H1 (cell line): Measurements from ENCODE around the gene SLC16A5. TPM values are rescaled to one million over a fixed set of nuclear protein-coding genes. Genes with fewer than 3 reads are reported as not detected.
"Not testable (repeated sequence)": the region's sequence is repeated elsewhere in the genome, so short reads cannot be mapped to it uniquely, and the experiment has no call there.

Experiments
- CTCF ChIA-PET: fragments of 300-600 bp; sonication (Branson Sonifier 250); formaldehyde crosslinking; loops from one replicate; lab custom pipeline; 2021; ENCODE audit not compliant: partially characterized antibody; lab: Charles Lee
- POLR2A ChIA-PET: fragments of 300-600 bp; sonication (Branson Sonifier 250); formaldehyde crosslinking; loops from one replicate; lab custom pipeline; 2021; ENCODE audit warnings: inconsistent platforms; ENCODE audit not compliant: partially characterized antibody; lab: Charles Lee
- DNase-seq, 2 experiments: peaks; one replicate each; pipeline versions ENCODE4 v3.0.0 to v3.0.0-alpha.2; 2010 to 2022; ENCODE audit warnings: low spot score in 2 of 2, low read depth in 1 of 2, mixed read lengths in 1 of 2
- FAIRE-seq: peaks from 2 replicates; lab custom pipeline; 2011; peaks lifted over from hg19 to GRCh38; lab: Jason Lieb, UNC
- H2AFZ ChIP-seq: 2 replicates; pipeline ENCODE4 v1.8.1; 2012; ENCODE audit warnings: low read length, inconsistent platforms
- H2AK5ac ChIP-seq: 2 replicates; pipeline ENCODE4 v1.6.1; 2013; ENCODE audit warnings: low read depth, low read length
- H2BK120ac ChIP-seq: replicated peaks from 2 replicates; pipeline ENCODE3; 2013; ENCODE audit warnings: low read depth, low read length, inconsistent platforms
- H2BK12ac ChIP-seq: 2 replicates; pipeline ENCODE4 v1.6.1; 2013; ENCODE audit warnings: low read depth, low read length
- H2BK15ac ChIP-seq: 2 replicates; pipeline ENCODE4 v1.6.1; 2013; ENCODE audit warnings: low read length
- H2BK20ac ChIP-seq: 2 replicates; pipeline ENCODE4 v1.6.1; 2013; ENCODE audit warnings: low read length
- H2BK5ac ChIP-seq: 2 replicates; pipeline ENCODE4 v1.6.1; 2013; ENCODE audit warnings: low read depth, low read length
- H3K14ac ChIP-seq: 2 replicates; pipeline ENCODE4 v1.6.1; 2013; ENCODE audit warnings: inconsistent platforms; ENCODE audit not compliant: insufficient read length
- H3K18ac ChIP-seq: 2 replicates; pipeline ENCODE4 v1.6.1; 2013; ENCODE audit warnings: low read length; ENCODE audit errors: extremely low read depth
- H3K23ac ChIP-seq: 2 replicates; pipeline ENCODE4 v1.6.1; 2013; ENCODE audit warnings: inconsistent platforms; ENCODE audit not compliant: insufficient read length
- H3K23me2 ChIP-seq: 2 replicates; pipeline ENCODE4 v1.6.1; 2013; ENCODE audit warnings: low read depth, low read length
- H3K27ac ChIP-seq: 2 replicates; pipeline ENCODE4 v1.6.1; 2011; ENCODE audit warnings: low read depth, low read length, inconsistent platforms
- H3K27me3 ChIP-seq, 4 experiments: replicated peaks in 1 of 4; 1 replicate in 1 of 4; 2 replicates in 3 of 4; pipeline versions ENCODE4 v1.6.1 to v1.8.1; 2011 to 2013; ENCODE audit warnings: low read length in 3 of 4, mild to moderate bottlenecking in 3 of 4, inconsistent platforms in 2 of 4, mixed read lengths in 2 of 4, moderate library complexity in 1 of 4; ENCODE audit not compliant: control insufficient read depth in 3 of 4, insufficient read depth in 3 of 4; ENCODE audit errors: extremely low read depth in 1 of 4
- H3K36me3 ChIP-seq, 4 experiments: 2 replicates each; pipeline versions ENCODE4 v1.6.1 to v1.8.1; 2011 to 2013; ENCODE audit warnings: mild to moderate bottlenecking in 4 of 4, low read length in 3 of 4, moderate library complexity in 2 of 4, control low read depth in 1 of 4, inconsistent platforms in 1 of 4; ENCODE audit not compliant: insufficient read depth in 4 of 4, control insufficient read depth in 2 of 4
- H3K4ac ChIP-seq: replicated peaks from 2 replicates; pipeline ENCODE3; 2013; ENCODE audit warnings: low read length, low read depth, mixed read lengths, inconsistent platforms; ENCODE audit not compliant: insufficient read length
- H3K4me1 ChIP-seq, 4 experiments: replicated peaks in 1 of 4; 1 replicate in 1 of 4; 2 replicates in 3 of 4; pipeline versions ENCODE4 v1.6.1 to v1.8.1; 2011 to 2013; ENCODE audit warnings: low read length in 3 of 4, inconsistent platforms in 2 of 4, mixed read lengths in 1 of 4; ENCODE audit not compliant: insufficient read depth in 4 of 4, control insufficient read depth in 3 of 4
- H3K4me2 ChIP-seq, 2 experiments: 2 replicates each; pipeline versions ENCODE4 v1.6.1 to v1.8.1; 2011 to 2013; ENCODE audit warnings: low read depth in 2 of 2, low read length in 2 of 2, control low read depth in 1 of 2, inconsistent platforms in 1 of 2, mild to moderate bottlenecking in 1 of 2; ENCODE audit not compliant: insufficient read depth in 1 of 2
- H3K4me3 ChIP-seq, 4 experiments: fragments of 200-600, 300-600 bp in 1 of 4; sonication (generic), shearing (Covaris generic), sonication (Bioruptor Twin) in 1 of 4; 2 replicates each; pipeline versions ENCODE4 v1.5.1 to v1.8.1; 2011 to 2016; ENCODE audit warnings: low read length in 4 of 4, low read depth in 3 of 4, control low read depth in 2 of 4, inconsistent platforms in 2 of 4, mild to moderate bottlenecking in 2 of 4, mixed read lengths in 1 of 4, moderate library complexity in 1 of 4; ENCODE audit not compliant: insufficient read depth in 2 of 4; ENCODE audit errors: extremely low read depth in 1 of 4
- H3K56ac ChIP-seq: replicated peaks from 2 replicates; pipeline ENCODE3; 2013; ENCODE audit warnings: low read depth, mild to moderate bottlenecking, mixed read lengths, low read length, inconsistent platforms; ENCODE audit not compliant: insufficient read length
- H3K79me1 ChIP-seq: 2 replicates; pipeline ENCODE4 v1.6.1; 2013; ENCODE audit warnings: low read depth, low read length, control low read depth
- H3K79me2 ChIP-seq, 2 experiments: 2 replicates each; pipeline versions ENCODE4 v1.6.1 to v1.8.1; 2012 to 2013; ENCODE audit warnings: low read length in 2 of 2, mild to moderate bottlenecking in 2 of 2, inconsistent platforms in 1 of 2; ENCODE audit not compliant: insufficient read depth in 2 of 2, control insufficient read depth in 1 of 2
- H3K9ac ChIP-seq, 4 experiments: replicated peaks in 1 of 4; 1 replicate in 1 of 4; 2 replicates in 3 of 4; pipeline versions ENCODE4 v1.6.1 to v1.8.1; 2011 to 2013; ENCODE audit warnings: low read depth in 3 of 4, low read length in 3 of 4, control low read depth in 2 of 4, mild to moderate bottlenecking in 2 of 4, moderate library complexity in 2 of 4, inconsistent platforms in 1 of 4; ENCODE audit errors: extremely low read depth in 1 of 4
- H3K9me3 ChIP-seq, 2 experiments: 2 replicates each; pipeline versions ENCODE4 v1.6.1 to v1.8.1; 2012 to 2013; ENCODE audit warnings: mild to moderate bottlenecking in 2 of 2, moderate library complexity in 2 of 2, control low read depth in 1 of 2, inconsistent platforms in 1 of 2, low read depth in 1 of 2, low read length in 1 of 2, mixed read lengths in 1 of 2; ENCODE audit not compliant: insufficient read depth in 2 of 2
- H4K20me1 ChIP-seq, 2 experiments: replicated peaks in 1 of 2; 2 replicates each; pipeline versions ENCODE3 to v1.8.1; 2011 to 2013; ENCODE audit warnings: inconsistent platforms in 2 of 2, low read length in 2 of 2, mild to moderate bottlenecking in 1 of 2; ENCODE audit not compliant: insufficient read depth in 2 of 2, control insufficient read depth in 1 of 2
- H4K5ac ChIP-seq: 2 replicates; pipeline ENCODE4 v1.6.1; 2013; ENCODE audit warnings: low read length, low read depth, mixed read lengths, inconsistent platforms; ENCODE audit not compliant: insufficient read length
- H4K8ac ChIP-seq: 2 replicates; pipeline ENCODE4 v1.8.0; 2013; ENCODE audit warnings: mild to moderate bottlenecking, moderate library complexity, low read length, inconsistent platforms; ENCODE audit not compliant: insufficient read depth; ENCODE audit errors: extremely low read depth
- H4K91ac ChIP-seq: replicated peaks from 2 replicates; pipeline ENCODE3; 2013; ENCODE audit warnings: low read length, mixed read lengths, inconsistent platforms; ENCODE audit not compliant: insufficient read length
- WGBS, 2 experiments: shearing (Covaris generic) in 1 of 2; methylation state at CpG; one replicate each; pipeline versions ENCODE4 v1.1.6 to v1.1.7; 2013 to 2015; ENCODE audit warnings: low lambda C conversion rate in 2 of 2, mixed read lengths in 2 of 2, inconsistent platforms in 1 of 2, low coverage in 1 of 2, missing lambda C conversion rate in 1 of 2; ENCODE audit not compliant: insufficient replicate concordance in 2 of 2, insufficient coverage in 1 of 2, insufficient read length in 1 of 2; ENCODE audit errors: extremely low coverage in 1 of 2, missing lambda C conversion rate in 1 of 2; 5-methylcytosine and 5-hydroxymethylcytosine counted together
- polyA plus RNA-seq, 7 experiments: library from polyadenylated mRNA; depleted of rRNA in 3 of 7; stranded (reverse) in 5 of 7; unstranded in 2 of 7; fragments of >200 nt in 5 of 7; fragments of 200-250 nt in 2 of 7; gene quantifications; 1 replicate in 5 of 7; 2 replicates in 1 of 7; 4 replicates in 1 of 7; pipeline versions ENCODE4 v1.2.1 to v1.2.3, GENCODE V29; 2011 to 2013; ENCODE audit warnings: missing spikeins in 2 of 7, mixed read lengths in 2 of 7
- total RNA-seq: library from RNA; stranded (reverse); fragmentation: NEBNext Ultra II Directional; extraction: Animal tissue kit (Norgen Biotek cat#: 25700); gene quantifications from 2 replicates; pipeline ENCODE4 v1.2.1, GENCODE V29; 2021

Gene SLC16A5
- total and polyA plus RNA-seq, 2 of the 8 experiments (the other 6 are each of a cell fraction or from before 2014, with no cell fraction given): 17.1 to 34.7 TPM

- POLR2A ChIA-PET, H4K91ac ChIP-seq, H3K79me2 ChIP-seq, FAIRE-seq, H2BK120ac ChIP-seq, H2BK5ac ChIP-seq, H2AK5ac ChIP-seq, DNase-seq, H2BK12ac ChIP-seq, H4K20me1 ChIP-seq, H3K4me2 ChIP-seq, H3K23me2 ChIP-seq, H3K27ac ChIP-seq, H4K5ac ChIP-seq, H2BK20ac ChIP-seq, H3K14ac ChIP-seq, H3K36me3 ChIP-seq, H3K4ac ChIP-seq, H3K79me1 ChIP-seq, H2AFZ ChIP-seq, H3K23ac ChIP-seq, H3K27me3 ChIP-seq, H3K4me1 ChIP-seq, H2BK15ac ChIP-seq, H4K8ac ChIP-seq, H3K9me3 ChIP-seq, H3K9ac ChIP-seq, H3K56ac ChIP-seq, H3K4me3 ChIP-seq, H3K18ac ChIP-seq: not testable (repeated sequence)
- CTCF ChIA-PET: interaction anchor here (0.6 to 7.3 kb wide), 13 partner anchors 8 to 110 kb away, joined by 3 to 64 read pairs (median 5); partner anchors contain the start of gene SLC16A5
- WGBS, 2 experiments: 91% methylated on average over 8 of the region's 8 CpGs; no CpG with 5 or more reads in 1 of the 2 experiments
These were observed 16.1 kb upstream of the SLC16A5 start for GRCh38 chr17:75071478-75072271.
